HCT116 (cell line): ENCODE results near the gene COX7A2L.

ENCODE experiments used
- ATF3 ChIP-seq: IDR thresholded peaks from 2 replicates; pipeline ENCODE4 v1.6.1; 2012
- CEBPB ChIP-seq: IDR thresholded peaks from 2 replicates; pipeline ENCODE4 v1.6.1; 2012; ENCODE audit warnings: low read depth
- CTCF ChIP-seq, 3 experiments: fragments of 200-600 bp in 1 of 3; sonication (generic) in 1 of 3; IDR thresholded peaks in 2 of 3; conservative IDR thresholded peaks in 1 of 3; 2 replicates each; pipeline ENCODE4 v1.5.1; 2012 to 2017; ENCODE audit warnings: low read depth in 2 of 3, low read length in 2 of 3, antibody characterized with exemption in 1 of 3, borderline replicate concordance in 1 of 3, control low read depth in 1 of 3, mild to moderate bottlenecking in 1 of 3, mixed read lengths in 1 of 3, mixed run types in 1 of 3, moderate library complexity in 1 of 3; ENCODE audit not compliant: insufficient read depth in 1 of 3
- EZH2 ChIP-seq: fragments of 200-600 bp; sonication (generic); IDR thresholded peaks from 2 replicates; pipeline ENCODE4 v1.6.1; 2017; ENCODE audit warnings: antibody characterized with exemption, mixed run types
- EZH2phosphoT487 ChIP-seq: fragments of 200-600 bp; IDR thresholded peaks from 2 replicates; pipeline ENCODE4 v1.6.1; 2018; ENCODE audit warnings: antibody characterized with exemption, borderline replicate concordance
- JUND ChIP-seq: IDR thresholded peaks from 2 replicates; pipeline ENCODE4 v1.6.1; 2012
- POLR2A ChIP-seq: IDR thresholded peaks from 2 replicates; pipeline ENCODE4 v1.7.0; 2011; ENCODE audit warnings: borderline replicate concordance; ENCODE audit not compliant: insufficient read depth, insufficient read length; ENCODE audit errors: extremely low read depth
- POLR2AphosphoS5 ChIP-seq: IDR thresholded peaks from 2 replicates; pipeline ENCODE4 v1.6.1; 2011; ENCODE audit warnings: mild to moderate bottlenecking, low read depth, low read length, moderate library complexity
- RAD21 ChIP-seq: IDR thresholded peaks from 2 replicates; pipeline ENCODE4 v1.6.1; 2012; ENCODE audit warnings: low read depth, mild to moderate bottlenecking
- SRF ChIP-seq: IDR thresholded peaks from 2 replicates; pipeline ENCODE4 v1.6.1; 2012; ENCODE audit warnings: low read depth
- TCF7L2 ChIP-seq: IDR thresholded peaks from 2 replicates; pipeline ENCODE4 v1.7.0; 2011; ENCODE audit warnings: borderline replicate concordance, inconsistent platforms; ENCODE audit not compliant: insufficient read depth, insufficient read length; ENCODE audit errors: extremely low read depth
- YY1 ChIP-seq: IDR thresholded peaks from 2 replicates; pipeline ENCODE4 v1.6.1; 2011; ENCODE audit warnings: low read length, low read depth, moderate library complexity, mild to moderate bottlenecking; ENCODE audit not compliant: insufficient replicate concordance; ENCODE audit errors: extremely low read depth
- ZNF274 ChIP-seq: fragments of 200-500 bp; sonication (Bioruptor generic); IDR thresholded peaks from 2 replicates; pipeline ENCODE4 v1.6.1; 2014; ENCODE audit warnings: mild to moderate bottlenecking, low read depth, low read length, inconsistent platforms
- TF ChIP-seq, protein P1 (sequence below): IDR thresholded peaks from 2 replicates; pipeline ENCODE4 v1.6.1; 2011; ENCODE audit warnings: mild to moderate bottlenecking, low read length, moderate library complexity; ENCODE audit not compliant: insufficient replicate concordance; ENCODE audit errors: extremely low read depth

- TF ChIP-seq RAD21, result no peak
- no peak for TF ChIP-seq CTCF (IDR thresholded peaks at IDR 0.05 in 2 of 3, conservative IDR thresholded peaks at IDR 0.05 in 1 of 3; ENCODE audit: borderline replicate concordance in 1 of 3, insufficient read depth in 1 of 3, low read depth in 2 of 3, low read length in 2 of 3)
- TF ChIP-seq TCF7L2, result no peak
- TF ChIP-seq EZH2, result no peak
- TF ChIP-seq, protein P1, sequence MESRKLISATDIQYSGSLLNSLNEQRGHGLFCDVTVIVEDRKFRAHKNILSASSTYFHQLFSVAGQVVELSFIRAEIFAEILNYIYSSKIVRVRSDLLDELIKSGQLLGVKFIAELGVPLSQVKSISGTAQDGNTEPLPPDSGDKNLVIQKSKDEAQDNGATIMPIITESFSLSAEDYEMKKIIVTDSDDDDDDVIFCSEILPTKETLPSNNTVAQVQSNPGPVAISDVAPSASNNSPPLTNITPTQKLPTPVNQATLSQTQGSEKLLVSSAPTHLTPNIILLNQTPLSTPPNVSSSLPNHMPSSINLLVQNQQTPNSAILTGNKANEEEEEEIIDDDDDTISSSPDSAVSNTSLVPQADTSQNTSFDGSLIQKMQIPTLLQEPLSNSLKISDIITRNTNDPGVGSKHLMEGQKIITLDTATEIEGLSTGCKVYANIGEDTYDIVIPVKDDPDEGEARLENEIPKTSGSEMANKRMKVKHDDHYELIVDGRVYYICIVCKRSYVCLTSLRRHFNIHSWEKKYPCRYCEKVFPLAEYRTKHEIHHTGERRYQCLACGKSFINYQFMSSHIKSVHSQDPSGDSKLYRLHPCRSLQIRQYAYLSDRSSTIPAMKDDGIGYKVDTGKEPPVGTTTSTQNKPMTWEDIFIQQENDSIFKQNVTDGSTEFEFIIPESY, result no peak
- no peak for TF ChIP-seq JUND
- no peak for TF ChIP-seq EZH2phosphoT487
- no peak for TF ChIP-seq CEBPB
- no peak for TF ChIP-seq ATF3
- no peak for TF ChIP-seq YY1
- no peak for TF ChIP-seq SRF
- no peak for TF ChIP-seq POLR2A
- TF ChIP-seq ZNF274, result no peak
- no peak for TF ChIP-seq POLR2AphosphoS5
Measured at GRCh38 chr2:42338567-42339190, 22.3 kb downstream of the COX7A2L start.
